HG03108 (cell line): ENCODE measurements around the gene FPGS.
A peak's percentile ranks its signal among the peaks of the same experiment; 100 is the strongest.
"Not testable (repeated sequence)": the region's sequence is repeated elsewhere in the genome, so short reads cannot be mapped to it uniquely, and the experiment has no call there.

Experiments used
- ATAC-seq: cut with Tn5 transposase; IDR thresholded peaks from one replicate; pipeline ENCODE4 v1.9.1; 2021; ENCODE audit warnings: moderate library complexity; ENCODE audit not compliant: unreplicated experiment

The FPGS gene

DNA sequence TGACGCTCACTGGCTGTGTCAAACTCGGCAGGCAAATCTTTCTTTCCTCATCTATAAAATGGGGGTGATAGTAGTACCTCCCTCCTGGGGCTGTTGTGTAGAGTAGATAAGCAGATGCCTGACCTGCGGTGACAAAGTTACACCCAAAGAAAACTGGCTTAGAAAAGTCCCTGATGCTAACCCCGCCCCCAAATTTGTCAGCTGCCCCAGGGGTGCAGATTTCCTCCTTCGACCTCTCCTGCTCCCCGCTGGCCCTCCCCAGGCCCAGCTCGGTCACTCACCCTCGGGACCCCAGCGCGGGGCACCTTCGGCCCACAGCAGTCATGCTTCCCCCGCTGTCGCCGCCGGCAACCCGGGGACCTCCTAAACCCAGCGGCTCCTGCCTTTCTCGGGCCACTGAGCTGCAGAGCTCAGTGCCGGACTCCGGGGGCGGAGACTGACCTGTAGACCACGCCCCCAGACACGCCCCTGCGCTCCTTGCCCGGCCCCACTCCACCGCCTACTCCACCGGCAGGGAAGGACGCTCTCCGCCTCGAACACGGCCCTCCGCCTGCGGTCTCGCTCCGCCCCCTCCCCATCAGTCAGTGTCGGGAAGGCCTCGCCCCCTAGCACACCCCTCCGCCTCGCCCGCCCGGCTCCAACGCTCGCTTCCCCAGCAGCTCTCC, 31.6 kb upstream of the FPGS start:
- peak; percentile 85 for ATAC-seq

DNA sequence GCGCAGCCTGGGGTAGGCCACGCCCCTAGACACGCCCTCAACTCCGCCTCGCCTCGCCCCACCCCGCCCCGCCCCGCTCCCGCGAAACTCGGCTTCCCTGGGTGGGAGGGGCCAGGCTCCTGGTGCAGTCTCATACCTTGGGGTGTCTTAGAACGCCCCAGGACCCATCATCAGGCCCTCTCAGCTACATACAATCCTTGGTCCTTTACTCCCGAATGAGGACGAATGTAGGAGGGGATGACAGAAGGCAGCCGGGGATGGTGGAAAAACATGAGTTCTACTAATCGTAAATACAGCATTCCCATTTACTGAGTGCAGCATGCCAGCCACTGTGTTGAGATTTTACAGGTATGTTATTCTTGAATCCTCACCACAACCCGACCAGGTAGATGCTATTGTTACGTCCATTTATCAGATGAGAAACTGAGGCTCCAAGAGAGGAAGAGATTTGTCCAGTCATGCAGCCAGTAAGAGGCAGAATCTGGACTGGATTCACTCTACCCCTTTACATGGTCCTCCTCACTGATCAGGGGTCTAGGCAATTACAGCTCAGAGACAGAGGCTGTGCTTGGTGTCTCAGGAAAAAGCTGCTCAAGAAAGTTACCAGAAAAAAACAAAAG, 31.0 kb upstream of the FPGS start:
- no peak for ATAC-seq

DNA sequence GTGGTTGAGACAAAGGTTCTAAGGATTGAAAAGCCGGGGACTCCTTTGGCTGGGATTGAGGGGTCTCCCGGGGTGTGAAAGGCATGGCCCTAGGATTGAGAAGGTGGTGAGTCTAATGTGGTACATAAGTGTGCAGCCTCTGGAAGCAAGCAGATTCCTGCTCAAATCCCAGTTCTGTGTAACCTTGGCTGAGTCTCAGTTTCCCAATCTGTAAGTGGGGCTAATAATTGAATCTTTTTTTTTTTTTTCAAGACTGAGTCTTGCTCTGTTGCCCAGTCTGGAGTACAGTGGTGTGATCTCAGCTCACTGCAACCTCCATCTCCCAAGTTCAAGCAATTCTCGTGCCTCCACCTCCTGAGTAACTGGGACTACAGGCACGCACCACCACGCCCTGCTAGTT, 30.1 kb upstream of the FPGS start:
- no peak for ATAC-seq

DNA sequence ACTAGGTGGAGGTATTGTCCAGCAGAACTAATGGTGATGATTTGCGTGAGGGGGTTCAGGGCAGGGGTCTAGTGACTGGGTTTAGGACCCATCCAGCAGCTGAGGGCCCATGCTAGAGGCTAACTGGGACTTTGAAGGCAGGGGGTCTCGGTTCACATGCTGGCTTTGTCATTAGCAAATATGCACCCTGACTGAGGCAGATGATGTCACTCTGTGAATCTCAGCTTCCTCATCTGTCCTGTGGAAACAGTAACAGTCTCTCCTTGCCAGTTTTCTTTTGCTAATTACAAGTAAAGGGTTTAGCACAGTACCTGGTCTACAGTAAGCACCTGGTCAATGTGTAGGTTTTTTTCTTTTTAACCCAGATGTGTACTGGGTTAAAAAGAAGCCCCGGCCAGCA, 29.4 kb upstream of the FPGS start:
- ATAC-seq: no peak

DNA sequence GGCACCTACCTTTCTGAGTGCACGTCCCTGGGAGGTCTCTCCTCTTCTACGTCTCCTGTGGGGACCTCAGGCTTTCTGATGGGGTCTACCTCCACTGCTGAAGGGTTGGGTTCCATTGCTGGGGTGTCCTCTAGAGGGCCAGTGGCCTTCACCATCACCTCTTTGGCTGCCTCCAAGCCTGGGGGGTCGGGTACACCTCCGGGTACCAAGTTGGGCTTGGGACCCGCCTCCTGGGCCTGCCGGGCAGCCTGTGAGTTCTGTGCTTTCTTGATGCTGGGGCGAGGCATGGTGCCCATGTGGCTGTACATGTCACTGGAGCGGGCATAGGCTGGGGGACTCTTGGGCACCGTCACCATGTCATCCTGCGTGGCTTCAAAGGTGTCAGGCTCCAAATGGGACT, 28.7 kb upstream of the FPGS start:
- no peak for ATAC-seq

- no peak for ATAC-seq
Measured at GRCh38 chr9:127776195-127776923, 26.3 kb upstream of the FPGS start.

DNA sequence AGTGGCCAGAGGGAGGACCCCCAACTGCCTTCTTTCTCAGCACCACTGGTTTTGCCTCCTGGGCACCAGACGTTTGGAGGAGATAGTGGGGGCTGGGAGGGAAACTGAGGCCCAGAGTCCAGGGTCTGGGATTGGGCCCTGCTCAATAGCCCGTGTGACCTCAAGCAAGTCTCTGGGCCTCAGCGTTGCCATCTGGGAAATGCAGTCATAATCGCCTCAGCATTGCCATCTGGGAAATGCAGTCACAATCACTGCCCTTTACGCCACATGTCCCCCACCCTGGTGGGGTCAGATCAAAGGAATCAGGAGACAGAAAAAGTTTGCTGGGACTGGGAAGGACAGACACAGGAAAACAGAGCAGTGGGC, 25.8 kb upstream of the FPGS start:
- no peak for ATAC-seq

GRCh38 chr9:127777368-127777980, 25.2 kb upstream of the FPGS start:
- no peak for ATAC-seq

DNA sequence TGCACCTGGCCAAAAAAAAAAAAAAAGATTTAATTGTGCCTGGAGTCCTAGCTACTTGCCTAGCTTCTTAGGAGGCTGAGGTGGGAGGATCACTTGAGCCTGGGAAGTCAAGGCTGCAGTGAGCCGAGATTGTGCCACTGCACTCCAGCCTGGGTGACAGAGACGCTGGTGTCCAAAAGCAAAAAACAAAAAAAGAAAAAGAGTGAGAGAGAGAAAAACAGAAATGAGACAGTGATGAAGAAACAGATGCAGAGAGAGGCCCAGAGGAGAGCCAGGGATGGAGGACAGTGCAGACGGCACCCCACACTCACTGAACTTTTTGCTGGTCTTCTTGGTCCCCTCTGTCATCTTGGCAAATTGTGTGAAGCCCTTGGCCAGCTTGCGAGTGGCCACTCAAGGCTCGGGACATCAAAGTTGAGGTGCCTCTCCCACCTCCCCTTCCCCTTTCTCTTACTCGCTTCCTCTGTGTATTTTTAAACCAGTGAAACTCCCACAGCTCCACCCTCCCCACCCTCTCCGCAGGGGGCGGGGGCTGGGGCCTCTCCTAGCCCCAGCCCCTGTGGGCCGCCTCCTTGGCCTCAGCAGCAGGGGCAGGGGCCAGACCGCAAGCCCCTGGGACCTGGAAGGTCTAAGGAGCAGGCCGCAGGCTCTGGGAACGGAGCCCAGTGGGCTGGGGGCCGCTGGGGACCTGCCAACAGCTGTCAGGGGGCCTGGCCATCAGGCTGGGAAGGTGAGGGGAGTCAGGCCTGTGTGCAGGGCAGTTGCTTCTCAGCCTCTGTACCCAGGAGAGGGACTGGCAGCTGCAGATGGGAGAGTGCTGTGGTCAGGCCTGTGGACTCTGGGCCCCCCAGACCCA, 24.2 kb upstream of the FPGS start, which contains the start of gene SH2D3C:
SH2D3C (minus strand) TSS at position 387 of the 856 bp plus-strand sequence; CDS start at position 348, 39 bp downstream.
- ATAC-seq: peak; percentile 38

DNA sequence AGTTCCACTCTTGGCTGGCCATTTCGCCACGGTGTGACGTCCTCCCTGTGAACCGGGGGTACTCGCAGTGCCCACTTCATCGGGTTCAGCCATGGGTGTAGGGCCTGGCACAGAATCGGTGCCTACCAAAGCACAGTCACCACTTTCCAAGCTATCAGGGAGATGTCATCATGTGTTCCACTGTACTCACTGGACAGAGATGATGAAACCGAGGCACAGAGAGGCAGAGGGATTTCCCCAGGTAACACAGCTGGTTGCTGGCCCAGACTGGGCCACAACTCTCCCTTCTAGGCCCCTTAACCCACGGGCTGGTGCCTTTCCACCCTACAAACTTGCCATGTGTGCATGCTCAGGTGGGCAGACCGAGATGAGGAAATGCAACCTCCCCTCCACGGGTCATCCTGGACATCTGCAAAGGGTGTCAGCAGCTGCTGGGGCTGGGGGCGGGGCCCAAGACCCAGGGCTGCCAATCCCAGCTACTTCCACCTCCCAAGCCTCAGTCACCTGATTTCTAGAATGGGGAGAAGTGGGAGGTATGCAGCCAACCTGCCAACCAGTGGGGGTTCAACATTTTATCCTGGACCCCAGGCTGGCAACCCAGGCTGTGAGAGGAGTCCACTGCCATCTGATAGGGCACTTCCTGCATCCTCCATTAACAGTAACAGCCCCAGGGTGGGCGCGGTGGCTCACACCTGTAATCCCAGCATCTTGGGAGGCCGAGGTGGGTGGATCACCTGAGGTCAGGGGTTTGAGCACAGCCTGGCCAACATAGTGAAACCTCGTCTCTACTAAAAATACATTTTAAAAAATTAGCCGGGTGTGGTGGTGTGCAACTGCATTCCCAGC, 23.3 kb upstream of the FPGS start:
- ATAC-seq: peak; percentile 44

GRCh38 chr9:127780126-127780885, 22.4 kb upstream of the FPGS start:
- no peak for ATAC-seq

- ATAC-seq: not testable (repeated sequence)
Measured at GRCh38 chr9:127780909-127781308, 21.8 kb upstream of the FPGS start.

DNA sequence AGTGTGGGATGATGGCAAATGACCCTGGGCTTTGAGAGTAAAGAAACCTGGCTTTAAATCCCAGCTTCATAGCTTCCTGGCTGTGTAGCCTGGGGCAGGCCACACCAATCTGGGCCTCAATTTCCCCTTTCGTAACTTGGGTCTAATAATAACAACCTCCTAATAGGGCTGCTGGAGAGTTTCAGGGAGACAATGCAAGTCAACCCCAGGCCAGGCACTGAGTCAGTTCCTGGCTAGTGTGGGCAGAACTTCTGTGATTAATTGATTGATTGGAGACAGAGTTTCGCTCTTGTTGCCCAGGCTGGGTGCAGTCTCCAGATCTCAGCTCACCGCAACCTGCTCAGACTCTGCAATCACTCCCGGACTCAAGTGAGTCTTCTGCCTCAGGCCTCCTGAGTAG, 20.9 kb upstream of the FPGS start:
- ATAC-seq: no peak

DNA sequence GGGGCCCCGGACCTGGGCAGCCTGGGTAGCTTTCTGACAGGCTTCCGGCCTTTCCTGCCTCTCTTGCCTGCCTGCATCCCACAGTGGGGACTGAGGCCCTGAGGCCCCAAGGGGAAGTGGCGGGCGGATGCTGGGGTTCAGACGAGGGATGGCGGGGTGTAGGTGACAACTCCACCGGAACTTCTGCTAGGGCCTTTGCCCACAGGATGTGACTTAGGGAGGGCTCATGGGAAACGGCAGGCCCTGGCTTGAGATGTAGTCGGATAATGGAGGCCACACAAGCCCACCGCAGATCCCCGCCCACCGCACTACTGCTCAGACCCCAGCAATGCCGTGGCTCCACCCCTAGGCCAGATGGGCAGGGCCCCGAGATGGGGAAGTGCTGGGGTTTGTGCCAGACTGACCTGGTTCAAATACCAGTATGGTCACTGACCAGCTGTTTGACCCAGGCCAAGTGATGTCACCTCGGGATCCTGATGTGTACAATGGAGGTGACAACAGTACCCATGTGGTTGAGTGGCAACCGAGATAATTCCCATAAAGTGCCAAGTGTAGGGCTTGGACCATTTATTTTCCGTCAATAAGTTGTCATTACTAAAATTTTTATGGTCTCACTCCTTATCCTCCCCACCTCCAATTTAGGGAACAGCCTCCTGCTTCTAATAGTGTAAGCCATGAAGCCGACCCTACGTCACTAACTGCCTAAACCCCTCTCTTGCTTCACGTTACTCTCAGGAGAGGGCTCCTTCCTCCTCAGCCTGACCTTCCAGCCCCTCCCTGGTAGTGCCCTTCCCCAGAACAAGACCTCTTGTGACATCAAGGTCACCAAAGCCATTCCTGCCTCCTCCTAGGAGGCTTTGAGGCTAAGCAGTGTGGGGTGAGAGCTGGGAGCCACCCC, 19.3 kb upstream of the FPGS start:
- no peak for ATAC-seq

DNA sequence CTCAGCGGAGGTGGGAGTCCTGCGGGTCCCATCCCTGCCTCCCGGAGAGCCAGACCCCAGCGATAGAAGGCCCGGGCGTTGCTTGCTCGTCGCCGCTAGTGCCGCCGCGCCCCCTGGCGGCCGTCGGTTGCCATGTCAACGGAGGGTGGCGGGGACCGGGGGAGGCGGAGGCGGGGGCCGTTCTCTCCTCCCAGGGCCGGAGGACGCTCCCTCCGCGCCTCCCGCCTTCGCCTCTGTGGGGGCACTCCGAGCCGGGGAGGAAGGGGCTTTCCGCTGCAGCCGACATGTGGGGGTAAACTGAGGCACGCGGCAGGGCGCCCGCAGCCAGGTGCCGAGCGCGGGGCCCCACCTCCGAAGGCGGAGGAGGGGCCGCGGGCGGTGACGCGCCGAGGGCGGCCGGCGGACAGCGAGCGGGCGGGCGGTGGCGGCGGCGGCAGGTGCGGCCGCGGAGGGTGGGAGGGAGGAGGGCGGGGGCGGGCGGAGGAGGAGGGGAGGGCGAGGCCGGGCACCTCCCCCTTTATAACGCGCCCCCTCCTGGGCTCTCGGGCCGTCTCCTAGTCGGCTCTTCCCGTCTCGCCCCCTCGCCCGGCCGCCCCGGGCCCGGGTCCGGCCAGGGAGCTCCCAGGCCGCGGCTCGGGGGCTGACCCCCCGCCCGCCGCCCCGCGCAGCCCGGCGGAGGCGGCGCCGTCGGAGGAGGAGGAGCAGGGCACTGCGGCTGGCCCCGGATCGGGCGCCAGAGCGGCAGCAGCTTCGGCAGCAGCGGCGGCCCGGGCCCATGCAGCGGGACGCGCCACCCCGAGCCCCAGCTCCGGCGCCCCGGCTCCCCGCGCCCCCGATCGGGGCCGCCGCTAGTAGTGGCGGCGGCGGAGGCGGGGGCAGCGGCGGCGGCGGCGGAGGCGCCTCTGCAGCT, 17.4 kb upstream of the FPGS start:
- ATAC-seq: peak; percentile 34

DNA sequence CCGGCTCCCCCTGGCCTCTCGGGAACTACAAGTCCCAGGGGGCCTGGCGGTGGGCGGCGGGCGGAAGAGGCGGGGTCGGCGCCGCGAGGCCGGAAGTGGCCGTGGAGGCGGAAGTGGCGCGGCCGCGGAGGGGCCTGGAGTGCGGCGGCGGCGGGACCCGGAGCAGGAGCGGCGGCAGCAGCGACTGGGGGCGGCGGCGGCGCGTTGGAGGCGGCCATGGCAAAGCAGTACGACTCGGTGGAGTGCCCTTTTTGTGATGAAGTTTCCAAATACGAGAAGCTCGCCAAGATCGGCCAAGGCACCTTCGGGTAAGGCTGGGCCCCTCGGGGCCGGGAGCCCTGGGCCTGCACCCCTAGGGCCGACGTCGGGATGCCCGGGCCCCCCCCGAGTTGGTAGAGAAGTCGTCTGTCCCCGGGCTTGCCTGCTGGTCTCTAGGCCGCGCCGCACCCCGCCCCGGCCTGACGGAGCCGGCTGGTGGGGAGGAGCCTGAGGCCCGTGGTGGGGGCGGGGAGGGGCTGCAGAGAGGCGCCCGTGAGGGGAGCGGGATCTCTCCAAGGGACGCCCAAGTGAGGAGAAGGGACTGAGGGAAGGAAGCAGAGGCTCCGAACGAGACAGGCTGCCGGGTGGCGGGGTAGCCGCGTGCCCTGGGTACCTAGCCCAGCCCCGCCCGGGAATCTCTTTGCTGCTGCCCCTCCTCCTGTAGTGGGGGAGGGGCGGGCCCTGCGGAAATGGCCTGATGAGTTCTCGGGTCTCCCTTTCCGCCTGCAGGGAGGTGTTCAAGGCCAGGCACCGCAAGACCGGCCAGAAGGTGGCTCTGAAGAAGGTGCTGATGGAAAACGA, 16.5 kb upstream of the FPGS start, which contains the start of gene CDK9:
CDK9 (plus strand) TSS at position 102 of the 840 bp plus-strand sequence; CDS start at position 217, 115 bp downstream.
- ATAC-seq: peak; percentile 54
